Kidney tubule cell (primary cell): ENCODE measurements around the gene STEAP2.
"Not testable (repeated sequence)": the region's sequence is repeated elsewhere in the genome, so short reads cannot be mapped to it uniquely, and the experiment has no call there.

ENCODE experiments used
- DNase-seq: peaks from one replicate; pipeline ENCODE4 v3.0.0-alpha.2; 2018; ENCODE audit warnings: low spot score

STEAP2 gene

GRCh38 chr7:90233569-90233968 lies 22.0 kb downstream of the STEAP2 start:
- peak; percentile 19 for DNase-seq

GRCh38 chr7:90236721-90237289 lies 25.3 kb downstream of the STEAP2 start:
- DNase-seq: no peak

GRCh38 chr7:90238022-90238421 lies 26.5 kb downstream of the STEAP2 start:
- DNase-seq: no peak

DNA sequence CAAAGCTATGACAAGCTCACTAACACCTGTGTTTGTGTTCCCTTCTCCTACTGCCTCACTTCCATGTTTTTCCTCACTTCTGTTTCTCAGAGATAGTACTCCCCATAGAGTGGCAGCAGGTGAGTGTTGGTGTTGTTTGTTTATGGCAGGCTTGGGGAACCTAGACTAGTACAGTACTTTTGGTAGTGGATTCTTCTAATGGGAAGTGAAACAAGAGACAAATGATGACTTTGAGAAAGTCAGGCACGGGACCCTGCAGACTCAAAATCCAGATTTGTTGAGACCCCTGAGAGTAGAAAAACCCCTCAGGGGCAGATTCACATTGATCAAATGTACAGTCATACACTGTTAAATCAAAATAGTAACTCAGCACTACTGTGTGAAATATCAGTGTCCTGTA lies 27.0 kb downstream of the STEAP2 start:
- DNase-seq: no peak

- DNase-seq: no peak
Observed at GRCh38 chr7:90239050-90239449, 27.5 kb downstream of the STEAP2 start.

DNA sequence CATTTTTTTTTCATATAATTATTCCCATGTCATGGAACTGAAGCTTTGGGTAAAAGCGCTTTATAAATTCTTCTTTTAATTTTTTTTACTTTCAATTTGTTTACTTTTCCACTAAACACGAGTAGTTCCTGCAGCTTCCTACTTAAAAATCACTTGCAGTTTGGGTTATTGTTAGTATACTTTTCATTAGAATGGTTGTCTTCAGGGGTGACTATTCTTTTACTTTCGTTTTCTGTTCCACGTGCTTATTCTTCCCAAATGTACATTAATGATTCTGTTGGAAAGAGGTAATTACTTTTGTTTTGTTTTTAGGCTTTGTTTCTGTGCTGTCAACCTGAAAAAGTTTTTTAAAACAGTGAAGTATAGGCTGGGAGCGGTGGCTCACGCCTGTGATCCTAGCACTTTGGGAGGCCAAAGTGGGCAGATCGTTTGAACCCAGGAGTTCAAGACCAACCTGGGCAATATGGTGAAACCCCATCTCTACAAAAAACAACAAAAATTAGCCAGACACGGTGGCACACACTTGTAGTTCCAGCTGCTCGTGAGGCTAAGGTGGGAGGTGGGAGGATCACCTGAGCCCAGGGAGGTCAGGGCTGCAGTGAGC lies 28.2 kb downstream of the STEAP2 start:
- no peak for DNase-seq

GRCh38 chr7:90242369-90243168 lies 31.0 kb downstream of the STEAP2 start:
- DNase-seq: peak; percentile 7

DNA sequence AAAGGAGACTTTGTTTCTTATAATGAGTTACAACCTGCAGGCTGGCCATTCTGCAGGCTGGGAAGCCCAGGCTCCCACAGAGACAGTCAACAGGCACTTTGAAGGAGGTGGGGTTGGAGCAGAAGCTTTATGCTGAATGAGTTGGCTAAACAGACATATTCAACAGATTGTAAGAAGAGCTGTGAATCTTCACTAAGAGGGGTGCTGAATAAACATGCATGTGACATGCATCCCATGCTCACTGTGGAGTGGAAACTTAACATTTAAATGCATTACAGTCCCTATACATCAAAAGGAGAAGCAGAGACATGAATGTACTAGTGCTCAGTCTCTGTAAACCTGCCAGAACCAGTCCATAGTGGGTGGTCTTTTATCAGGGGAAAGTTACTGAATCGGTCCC lies 32.0 kb downstream of the STEAP2 start:
- no peak for DNase-seq

GRCh38 chr7:90244565-90244908 lies 33.0 kb downstream of the STEAP2 start:
- no peak for DNase-seq

DNA sequence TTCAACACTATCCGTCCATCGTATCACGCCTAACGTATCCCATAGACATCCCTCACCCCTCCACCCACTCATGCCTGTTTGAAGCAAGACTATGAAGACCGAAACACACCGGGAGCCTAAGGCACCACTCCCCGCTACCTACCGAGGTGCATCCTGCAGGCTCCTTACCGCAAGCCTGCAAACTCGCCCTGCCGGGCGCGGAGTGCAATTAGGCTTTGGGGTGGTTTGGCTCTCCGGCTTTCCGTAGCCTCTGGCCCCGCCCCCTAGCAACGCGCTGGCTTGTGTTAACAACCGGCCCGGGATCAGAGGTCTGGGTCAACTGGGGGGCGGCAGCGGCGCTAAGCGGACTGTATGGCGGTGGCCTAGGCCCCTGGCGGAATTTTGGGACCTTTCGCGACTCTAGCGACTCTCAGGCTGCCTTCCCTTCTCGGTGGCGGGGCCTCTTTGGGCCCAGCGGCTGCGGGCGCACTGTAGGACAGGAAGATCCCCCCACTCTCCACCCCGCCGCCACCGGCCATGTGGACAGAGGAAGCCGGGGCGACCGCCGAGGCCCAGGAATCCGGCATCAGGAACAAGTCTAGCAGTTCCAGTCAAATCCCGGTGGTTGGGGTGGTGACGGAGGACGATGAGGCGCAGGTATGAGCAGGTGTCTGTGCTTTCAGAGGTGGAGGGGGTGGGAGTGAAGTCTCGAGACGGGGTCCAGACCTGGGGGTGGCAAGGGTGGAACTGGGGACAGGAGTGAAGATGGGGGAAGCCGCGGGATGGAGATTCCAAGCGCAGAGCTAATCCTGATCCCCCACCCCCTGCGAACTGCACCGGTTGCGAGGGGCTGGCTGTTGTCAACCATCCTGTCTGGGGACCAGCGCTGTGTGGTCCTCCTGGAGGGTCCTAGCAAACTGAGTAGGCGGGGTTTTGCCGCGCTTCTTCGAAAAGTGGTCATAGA lies 33.6 kb downstream of the STEAP2 start, which contains the start of gene CFAP69:
TSS of gene CFAP69 (plus strand) at position 266 of the 943 bp plus-strand sequence. CDS start at position 517, 251 bp downstream.
- DNase-seq: peak; percentile 88

DNA sequence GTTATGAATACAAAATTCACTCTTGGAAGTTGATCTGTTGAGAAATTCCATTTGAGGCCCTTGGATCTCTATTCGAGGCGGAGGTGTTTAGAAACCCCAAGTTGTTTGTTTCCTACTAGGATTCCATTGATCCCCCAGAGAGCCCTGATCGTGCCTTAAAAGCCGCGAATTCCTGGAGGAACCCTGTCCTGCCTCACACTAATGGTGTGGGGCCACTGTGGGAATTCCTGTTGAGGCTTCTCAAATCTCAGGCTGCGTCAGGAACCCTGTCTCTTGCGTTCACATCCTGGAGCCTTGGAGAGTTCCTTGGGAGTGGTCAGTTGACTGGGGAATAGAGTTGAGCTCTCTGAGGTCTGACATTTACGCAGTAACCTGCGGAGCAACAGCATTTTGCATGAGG lies 34.6 kb downstream of the STEAP2 start:
- DNase-seq: peak; percentile 23

- DNase-seq: no peak
Observed at GRCh38 chr7:90248706-90249105, 37.2 kb downstream of the STEAP2 start.

GRCh38 chr7:90250601-90251303 lies 39.2 kb downstream of the STEAP2 start:
- DNase-seq: peak; percentile 42

DNA sequence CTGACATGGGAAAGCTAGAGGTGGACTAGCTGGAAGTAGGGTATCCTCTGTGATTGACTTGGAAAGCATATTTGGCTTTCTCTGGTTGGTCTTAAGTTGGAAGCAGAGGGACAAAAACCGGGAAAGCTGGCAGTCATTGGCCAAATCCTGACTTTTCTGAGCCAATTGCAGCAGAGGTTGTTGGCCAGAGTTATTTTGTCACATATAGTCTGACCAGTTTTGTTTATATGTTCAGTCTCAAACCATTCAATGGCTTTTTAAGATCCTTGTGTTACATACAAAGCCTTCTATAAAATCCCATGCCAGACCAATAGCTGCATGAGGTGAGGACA lies 39.7 kb downstream of the STEAP2 start:
- DNase-seq: no peak

DNA sequence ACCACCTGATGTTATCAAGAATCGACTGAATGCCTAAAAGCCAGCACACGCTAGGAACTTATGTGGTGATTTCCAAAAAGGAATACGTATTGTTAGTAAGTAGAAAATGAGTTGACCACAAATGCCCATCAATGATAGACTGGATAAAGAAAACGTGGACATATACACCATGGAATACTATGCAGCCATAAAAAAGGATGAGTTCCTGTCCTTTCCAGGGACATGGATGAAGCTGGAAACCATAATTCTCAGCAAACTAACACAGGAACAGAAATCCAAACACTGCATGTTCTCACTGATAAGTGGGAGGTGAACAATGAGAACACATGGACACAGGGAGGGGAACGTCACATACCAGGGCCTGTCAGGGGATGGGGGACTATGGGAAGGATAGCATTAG lies 44.5 kb downstream of the STEAP2 start:
- not testable (repeated sequence) for DNase-seq

DNA sequence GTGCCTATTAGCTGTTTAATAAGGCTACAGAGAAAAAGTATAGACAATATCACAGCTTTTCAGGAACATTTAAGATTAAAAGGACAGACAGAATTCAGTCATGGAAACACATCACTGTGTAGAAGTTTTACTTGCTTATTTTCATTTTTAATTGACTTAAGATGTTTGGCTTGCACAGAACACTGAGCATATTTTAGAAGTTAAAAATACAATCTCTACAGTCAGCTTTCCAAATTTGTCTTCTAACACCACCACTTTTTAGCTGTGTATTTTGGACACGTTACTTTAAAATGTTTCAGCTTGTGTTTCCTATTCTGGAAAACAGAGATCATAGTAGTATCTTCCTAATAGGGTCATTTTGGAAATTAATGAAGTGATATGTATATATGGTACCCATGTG lies 45.2 kb downstream of the STEAP2 start:
- DNase-seq: no peak

DNA sequence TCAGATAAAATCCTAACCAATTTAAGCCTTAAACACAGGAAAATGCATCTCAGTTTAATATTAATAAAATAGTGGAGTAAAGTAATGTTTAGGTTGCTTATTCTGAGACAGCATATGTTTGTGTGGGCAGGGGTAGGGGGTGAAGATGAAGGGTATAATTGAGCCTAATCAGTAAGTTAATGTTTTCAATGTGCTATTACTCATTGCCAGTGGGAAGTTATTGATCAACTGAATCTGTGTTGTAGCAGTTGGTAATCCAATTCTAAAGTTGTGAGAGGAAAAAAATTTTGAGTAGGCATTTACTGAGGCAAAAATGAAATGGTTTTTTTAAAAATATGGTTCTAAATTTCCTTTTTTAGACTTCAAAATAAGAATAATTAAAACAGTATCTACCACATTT lies 49.9 kb downstream of the STEAP2 start:
- no peak for DNase-seq

DNA sequence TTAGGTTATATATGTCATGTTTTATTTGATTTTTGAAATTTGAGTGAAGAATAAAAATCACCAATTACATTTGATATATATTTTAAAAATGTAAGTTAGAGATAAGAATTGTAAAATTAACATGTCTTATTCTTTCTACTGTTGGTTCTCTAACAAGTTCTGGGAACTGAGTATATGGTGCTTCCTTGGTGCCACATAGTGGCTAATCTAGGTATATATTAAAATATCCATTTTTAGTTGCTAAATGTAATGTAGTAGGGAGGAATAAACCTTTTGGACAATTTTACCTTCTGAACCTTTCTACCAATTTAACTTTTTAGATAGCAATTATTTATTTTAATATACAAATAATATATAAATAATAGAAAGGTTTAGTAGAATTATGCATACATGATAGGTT lies 50.9 kb downstream of the STEAP2 start:
- peak; percentile 55 for DNase-seq

GRCh38 chr7:90266808-90267207 lies 55.3 kb downstream of the STEAP2 start:
- no peak for DNase-seq

DNA sequence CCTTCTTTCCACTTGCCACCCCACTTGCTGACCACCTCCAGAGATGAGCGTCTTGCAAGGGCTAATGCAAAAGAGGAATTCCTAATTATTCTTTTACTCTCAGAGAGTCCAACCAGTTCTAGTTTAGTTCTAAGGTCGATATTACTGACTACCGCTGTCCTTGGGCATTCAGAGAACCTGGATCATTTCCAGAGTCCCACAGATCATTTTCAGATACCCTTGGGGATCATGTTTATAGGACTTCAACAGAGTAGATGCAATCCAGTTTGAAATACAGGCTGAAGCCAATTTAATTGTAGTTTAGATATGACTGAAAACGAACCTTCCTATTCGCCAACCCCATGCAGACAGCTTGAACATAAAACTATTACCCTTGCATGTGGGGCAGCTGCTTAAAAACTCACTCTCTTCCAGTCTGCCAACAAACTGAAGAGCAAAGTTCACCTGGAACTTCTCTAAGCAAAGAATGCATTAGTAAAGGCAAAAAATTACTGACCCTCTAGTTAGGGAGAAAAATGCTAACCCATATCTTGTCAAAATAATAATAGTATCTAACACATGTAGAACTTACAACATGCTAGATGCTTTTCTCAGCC lies 55.8 kb downstream of the STEAP2 start:
- DNase-seq: no peak

DNA sequence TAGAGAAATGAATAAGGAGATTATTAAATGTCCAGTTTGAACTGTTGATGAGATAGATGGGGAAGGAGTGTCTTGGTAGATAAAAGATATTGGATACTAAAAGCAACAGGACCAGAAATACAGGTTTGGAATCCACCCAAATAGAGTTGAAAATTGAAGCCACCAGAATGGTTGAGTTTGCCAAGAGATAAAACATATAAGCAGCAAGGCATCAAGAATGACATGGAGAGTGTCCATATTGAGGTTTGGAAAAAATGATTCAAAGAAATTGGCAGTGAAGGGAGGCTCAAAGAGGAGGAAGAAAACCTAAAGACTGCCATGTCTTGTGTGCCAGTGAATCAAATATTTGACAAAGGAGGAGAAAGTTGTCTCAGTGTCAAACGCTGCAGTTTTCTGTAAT lies 57.6 kb downstream of the STEAP2 start:
- DNase-seq: no peak
